ENCODE data around the gene C19orf85.

The C19orf85 gene

GRCh38 chr19:55489711-55490477 is 25.3 kb upstream of the C19orf85 start:
- DNase-seq (ENCODE audit: low spot score), result no peak

GRCh38 chr19:55488986-55489710 is 24.6 kb upstream of the C19orf85 start:
- DNase-seq (ENCODE audit: low spot score), result no peak

GRCh38 chr19:55487924-55488687 is 23.6 kb upstream of the C19orf85 start, which contains the start of gene SSC5D:
Gene SSC5D (plus strand): TSS chr19:55488436. CDS start chr19:55488590, 154 bp downstream.
- no peak for DNase-seq (ENCODE audit: low spot score)

- peak; percentile 17 for DNase-seq (ENCODE audit: low spot score)
Observed at GRCh38 chr19:55486971-55487923, 22.7 kb upstream of the C19orf85 start.

- DNase-seq (ENCODE audit: low spot score), result no peak
Observed at GRCh38 chr19:55486043-55486970, 21.8 kb upstream of the C19orf85 start.

- no peak for DNase-seq (ENCODE audit: low spot score)
Observed at GRCh38 chr19:55485439-55486011, 21.0 kb upstream of the C19orf85 start.

- peak; percentile 63 for DNase-seq (ENCODE audit: low spot score)
Observed at GRCh38 chr19:55484593-55485438, 20.3 kb upstream of the C19orf85 start, which contains the start of gene NAT14. Gene NAT14 (plus strand): TSS chr19:55485188. CDS start chr19:55485709, 521 bp downstream.

GRCh38 chr19:55483706-55484592 is 19.4 kb upstream of the C19orf85 start:
- no peak for DNase-seq (ENCODE audit: low spot score)

- DNase-seq (ENCODE audit: low spot score), result no peak
Observed at GRCh38 chr19:55482967-55483705, 18.6 kb upstream of the C19orf85 start.

GRCh38 chr19:55482156-55482961 is 17.8 kb upstream of the C19orf85 start:
- DNase-seq (ENCODE audit: low spot score), result no peak

- DNase-seq (ENCODE audit: low spot score), result no peak
Observed at GRCh38 chr19:55481794-55482155, 17.2 kb upstream of the C19orf85 start.

GRCh38 chr19:55481148-55481793 is 16.7 kb upstream of the C19orf85 start:
- DNase-seq (ENCODE audit: low spot score), result no peak

- no peak for DNase-seq (ENCODE audit: low spot score)
Observed at GRCh38 chr19:55479451-55480230, 15.1 kb upstream of the C19orf85 start.

GRCh38 chr19:55479045-55479444 is 14.5 kb upstream of the C19orf85 start:
- DNase-seq (ENCODE audit: low spot score), result no peak

GRCh38 chr19:55478364-55478763 is 13.8 kb upstream of the C19orf85 start:
- no peak for DNase-seq (ENCODE audit: low spot score)

Data from activated CD4-positive, alpha-beta T cell treated with anti-CD3 and anti-CD28 coated beads, Interleukin-2, Interleukin-4, amounts not matched to agents 100 ng/mL and 50 ng/mL, durations not matched to agents 16 hours and 8 hours (primary cell).